GM12874 (cell line): ENCODE measurements around the gene SNX3.

Experiments used
- CTCF ChIP-seq: IDR thresholded peaks from 2 replicates; pipeline ENCODE4 v1.5.1; 2011; ENCODE audit warnings: low read depth, mild to moderate bottlenecking, control low read depth, low read length, moderate library complexity; ENCODE audit not compliant: insufficient read depth

SNX3 gene

GRCh38 chr6:108253241-108253640 is 7.6 kb downstream of the SNX3 start:
- no peak for TF ChIP-seq CTCF

GRCh38 chr6:108252055-108252454 is 8.8 kb downstream of the SNX3 start:
- no peak for TF ChIP-seq CTCF

GRCh38 chr6:108251252-108251651 is 9.6 kb downstream of the SNX3 start:
- TF ChIP-seq CTCF, result no peak

- TF ChIP-seq CTCF, result peak; percentile 35; the same call in 1 of the 2 replicates
Measured at GRCh38 chr6:108250240-108250866, 10.5 kb downstream of the SNX3 start.

- no peak for TF ChIP-seq CTCF
Measured at GRCh38 chr6:108247965-108248536, 12.8 kb downstream of the SNX3 start.

GRCh38 chr6:108243836-108244235 is 17.0 kb downstream of the SNX3 start:
- TF ChIP-seq CTCF, result no peak

- no peak for TF ChIP-seq CTCF
Measured at GRCh38 chr6:108242721-108243120, 18.1 kb downstream of the SNX3 start.

- TF ChIP-seq CTCF, result no peak
Measured at GRCh38 chr6:108242259-108242658, 18.6 kb downstream of the SNX3 start.
